ENCODE data around the gene ANKUB1. TPM values are rescaled to one million over a fixed set of nuclear protein-coding genes. Genes with fewer than 3 reads are reported as not detected.
A peak's percentile ranks its signal among the peaks of the same experiment; 100 is the strongest.

ANKUB1 gene
- polyA plus RNA-seq, 2 of the 4 experiments (the other 2 are of a cell fraction): not detected

DNA sequence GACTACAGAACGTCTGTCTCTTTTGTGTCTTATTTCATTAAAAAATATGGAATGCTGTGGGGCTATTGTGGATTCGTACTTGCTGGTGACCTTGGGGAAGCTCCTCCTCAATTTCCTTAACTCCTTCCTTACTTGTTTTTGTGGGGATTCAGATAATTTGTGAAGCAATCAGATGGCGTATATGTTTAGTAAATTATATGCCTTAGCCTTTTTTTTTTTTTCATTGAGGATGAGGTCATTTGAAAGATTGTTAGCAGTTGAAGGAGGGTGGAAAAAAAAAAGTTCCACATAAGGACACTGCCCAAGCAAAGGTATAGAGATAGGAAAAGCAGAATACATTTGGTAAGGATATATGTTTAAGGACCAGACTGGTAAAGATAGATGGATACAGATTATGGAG, 24.0 kb upstream of the ANKUB1 start:
- no peak for FAIRE-seq
- peak overlapping the region; percentile 90; the same call in 1 of the 3 replicates for H3K4me2 ChIP-seq
- no peak overlapping the region for H3K27ac ChIP-seq
- ChIA-PET POLR2A (interaction anchor here (0.7 kb wide), 1 partner anchor 786 kb away, joined by 4 read pairs; no protein-coding TSS in a partner anchor), CTCF (interaction anchor here (0.6 to 1.2 kb wide), 2 partner anchors 44 to 688 kb away, joined by 3 to 4 read pairs; no protein-coding TSS in a partner anchor)
- H3K4me1 ChIP-seq: peaks cover 50% of the 10 kb centered on the region
- H3K4me3 ChIP-seq: no peak overlapping the region
- no peak for ATAC-seq
- TF ChIP-seq, protein P1, sequence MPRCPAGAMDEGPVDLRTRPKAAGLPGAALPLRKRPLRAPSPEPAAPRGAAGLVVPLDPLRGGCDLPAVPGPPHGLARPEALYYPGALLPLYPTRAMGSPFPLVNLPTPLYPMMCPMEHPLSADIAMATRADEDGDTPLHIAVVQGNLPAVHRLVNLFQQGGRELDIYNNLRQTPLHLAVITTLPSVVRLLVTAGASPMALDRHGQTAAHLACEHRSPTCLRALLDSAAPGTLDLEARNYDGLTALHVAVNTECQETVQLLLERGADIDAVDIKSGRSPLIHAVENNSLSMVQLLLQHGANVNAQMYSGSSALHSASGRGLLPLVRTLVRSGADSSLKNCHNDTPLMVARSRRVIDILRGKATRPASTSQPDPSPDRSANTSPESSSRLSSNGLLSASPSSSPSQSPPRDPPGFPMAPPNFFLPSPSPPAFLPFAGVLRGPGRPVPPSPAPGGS (IDR thresholded peaks at IDR 0.05): no peak
- TF ChIP-seq NR3C1 (IDR thresholded peaks at IDR 0.05) (no peak), PHF8 (IDR thresholded peaks at IDR 0.05; ENCODE audit: borderline replicate concordance, low read depth) (no peak), MAFK (IDR thresholded peaks at IDR 0.05; ENCODE audit: partially characterized antibody) (no peak), KDM5A (IDR thresholded peaks at IDR 0.05) (no peak)
- TF ChIP-seq, protein P2, sequence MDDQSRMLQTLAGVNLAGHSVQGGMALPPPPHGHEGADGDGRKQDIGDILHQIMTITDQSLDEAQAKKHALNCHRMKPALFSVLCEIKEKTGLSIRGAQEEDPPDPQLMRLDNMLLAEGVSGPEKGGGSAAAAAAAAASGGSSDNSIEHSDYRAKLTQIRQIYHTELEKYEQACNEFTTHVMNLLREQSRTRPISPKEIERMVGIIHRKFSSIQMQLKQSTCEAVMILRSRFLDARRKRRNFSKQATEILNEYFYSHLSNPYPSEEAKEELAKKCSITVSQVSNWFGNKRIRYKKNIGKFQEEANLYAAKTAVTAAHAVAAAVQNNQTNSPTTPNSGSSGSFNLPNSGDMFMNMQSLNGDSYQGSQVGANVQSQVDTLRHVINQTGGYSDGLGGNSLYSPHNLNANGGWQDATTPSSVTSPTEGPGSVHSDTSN (IDR thresholded peaks at IDR 0.05): no peak
- DNase-seq (ENCODE audit: low read depth in 1 of 2, low spot score in 1 of 2): no peak
- no peaks in the 10 kb centered on the region; the same call in 2 of the 3 replicates for H3K9me3 ChIP-seq
- 57% methylated on average over 3 of the region's 3 CpGs for WGBS (ENCODE audit: missing lambda C conversion rate)

DNA sequence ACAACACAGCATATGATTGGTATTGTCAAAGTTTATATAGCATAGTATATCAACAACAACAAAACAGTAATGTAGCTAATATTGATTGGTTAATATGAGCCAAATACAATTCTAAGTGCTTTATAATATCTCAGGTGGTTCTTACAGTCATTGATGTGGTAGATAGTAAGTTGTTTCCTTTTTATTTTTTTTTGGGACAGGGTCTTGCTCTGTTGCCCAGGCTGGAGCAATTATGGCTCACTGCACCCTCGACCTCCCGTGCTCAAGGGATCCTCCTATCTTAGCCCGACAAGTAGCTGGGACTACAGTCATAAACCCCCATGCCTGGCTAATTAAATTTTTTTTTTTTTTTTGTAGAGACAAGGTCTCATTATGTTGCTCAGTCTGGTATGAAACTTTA, 23.4 kb upstream of the ANKUB1 start:
- CTCF ChIA-PET: interaction anchor here (0.6 to 1.2 kb wide), 2 partner anchors 44 to 688 kb away, joined by 3 to 4 read pairs; no protein-coding TSS in a partner anchor
- 90% methylated on average over 3 of the region's 3 CpGs for WGBS (ENCODE audit: missing lambda C conversion rate)
- POLR2A ChIA-PET: interaction anchor here (0.7 kb wide), 1 partner anchor 787 kb away, joined by 4 read pairs; no protein-coding TSS in a partner anchor
- no peak overlapping the region for H3K4me3 ChIP-seq
- no peak for DNase-seq (ENCODE audit: low read depth in 1 of 2, low spot score in 1 of 2)
- H3K27ac ChIP-seq: no peak overlapping the region
- TF ChIP-seq, protein P2 (IDR thresholded peaks at IDR 0.05): no peak
- TF ChIP-seq HEYL (CRISPR knock-in tag; IDR thresholded peaks at IDR 0.05) (no peak), RFX5 (IDR thresholded peaks at IDR 0.05) (no peak), ZFP36 (IDR thresholded peaks at IDR 0.05; ENCODE audit: borderline replicate concordance, partially characterized antibody) (no peak), EHMT2 (IDR thresholded peaks at IDR 0.05; ENCODE audit: low read depth) (no peak), JUN (IDR thresholded peaks at IDR 0.05) (no peak), ESRRA (IDR thresholded peaks at IDR 0.05; ENCODE audit: borderline replicate concordance, low read length) (no peak), RAD21 (conservative IDR thresholded peaks at IDR 0.05 in 1 of 2, IDR thresholded peaks at IDR 0.05 in 1 of 2) (no peak), CBX8 (IDR thresholded peaks at IDR 0.05) (no peak), CEBPB (IDR thresholded peaks at IDR 0.05) (no peak)
- H3K9me3 ChIP-seq: no peaks in the 10 kb centered on the region
- no peak for FAIRE-seq
- ATAC-seq: no peak
- H3K4me1 ChIP-seq: peaks cover 55% of the 10 kb centered on the region
- H3K4me2 ChIP-seq: peak overlapping the region; percentile 90; the same call in 2 of the 3 replicates

DNA sequence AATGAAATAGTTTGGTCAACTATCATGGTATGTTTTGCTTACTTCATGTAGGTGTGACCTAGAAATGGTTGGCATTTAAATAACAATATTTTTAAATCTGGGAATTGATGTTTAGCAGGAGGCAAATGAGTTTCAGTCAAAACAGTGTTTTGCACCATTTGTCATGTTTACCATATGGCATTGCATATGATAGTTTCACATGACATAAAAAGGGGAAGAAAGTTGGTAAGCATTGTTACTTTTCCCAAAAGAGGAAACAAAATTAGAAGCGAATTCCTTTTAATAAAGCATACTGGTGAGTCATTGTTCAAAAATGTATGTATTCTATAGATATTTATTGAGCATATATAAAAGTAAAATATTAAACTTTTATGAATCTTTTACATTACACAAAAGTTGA, 23.0 kb upstream of the ANKUB1 start:
- Histone ChIP-seq H3K4me3 (peak overlapping the region; percentile 87; the same call in 1 of the 3 replicates), H3K4me2 (peak overlapping the region; percentile 90), H3K9me3 (no peaks in the 10 kb centered on the region), H3K4me1 (peaks cover 53% of the 10 kb centered on the region), H3K27ac (no peak overlapping the region)
- ATAC-seq (no peak), DNase-seq (ENCODE audit: low read depth in 1 of 2, low spot score in 1 of 2) (no peak), FAIRE-seq (no peak)
- CTCF ChIA-PET: interaction anchor here (0.6 to 2.6 kb wide), 5 partner anchors 9 to 246 kb away, joined by 3 to 7 read pairs (median 4); partner anchors contain the start of gene COMMD2
- no peak for TF ChIP-seq FOSL2 (IDR thresholded peaks at IDR 0.05)
- 0 out of 2 replicates have a peak, but pooled peaks have one; percentile 18 for TF ChIP-seq FOSL2 (CRISPR knock-in tag; IDR thresholded peaks at IDR 0.05)
- TF ChIP-seq, protein P3, sequence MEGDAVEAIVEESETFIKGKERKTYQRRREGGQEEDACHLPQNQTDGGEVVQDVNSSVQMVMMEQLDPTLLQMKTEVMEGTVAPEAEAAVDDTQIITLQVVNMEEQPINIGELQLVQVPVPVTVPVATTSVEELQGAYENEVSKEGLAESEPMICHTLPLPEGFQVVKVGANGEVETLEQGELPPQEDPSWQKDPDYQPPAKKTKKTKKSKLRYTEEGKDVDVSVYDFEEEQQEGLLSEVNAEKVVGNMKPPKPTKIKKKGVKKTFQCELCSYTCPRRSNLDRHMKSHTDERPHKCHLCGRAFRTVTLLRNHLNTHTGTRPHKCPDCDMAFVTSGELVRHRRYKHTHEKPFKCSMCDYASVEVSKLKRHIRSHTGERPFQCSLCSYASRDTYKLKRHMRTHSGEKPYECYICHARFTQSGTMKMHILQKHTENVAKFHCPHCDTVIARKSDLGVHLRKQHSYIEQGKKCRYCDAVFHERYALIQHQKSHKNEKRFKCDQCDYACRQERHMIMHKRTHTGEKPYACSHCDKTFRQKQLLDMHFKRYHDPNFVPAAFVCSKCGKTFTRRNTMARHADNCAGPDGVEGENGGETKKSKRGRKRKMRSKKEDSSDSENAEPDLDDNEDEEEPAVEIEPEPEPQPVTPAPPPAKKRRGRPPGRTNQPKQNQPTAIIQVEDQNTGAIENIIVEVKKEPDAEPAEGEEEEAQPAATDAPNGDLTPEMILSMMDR (IDR thresholded peaks at IDR 0.05): no peak
- TF ChIP-seq HOXA7 (CRISPR knock-in tag; IDR thresholded peaks at IDR 0.05): no peak
- TF ChIP-seq, protein P4, sequence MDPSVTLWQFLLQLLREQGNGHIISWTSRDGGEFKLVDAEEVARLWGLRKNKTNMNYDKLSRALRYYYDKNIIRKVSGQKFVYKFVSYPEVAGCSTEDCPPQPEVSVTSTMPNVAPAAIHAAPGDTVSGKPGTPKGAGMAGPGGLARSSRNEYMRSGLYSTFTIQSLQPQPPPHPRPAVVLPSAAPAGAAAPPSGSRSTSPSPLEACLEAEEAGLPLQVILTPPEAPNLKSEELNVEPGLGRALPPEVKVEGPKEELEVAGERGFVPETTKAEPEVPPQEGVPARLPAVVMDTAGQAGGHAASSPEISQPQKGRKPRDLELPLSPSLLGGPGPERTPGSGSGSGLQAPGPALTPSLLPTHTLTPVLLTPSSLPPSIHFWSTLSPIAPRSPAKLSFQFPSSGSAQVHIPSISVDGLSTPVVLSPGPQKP (IDR thresholded peaks at IDR 0.05; ENCODE audit: low read depth, low read length): no peak
- TF ChIP-seq MYC (IDR thresholded peaks at IDR 0.05; ENCODE audit: borderline replicate concordance, low read length): no peak
- TF ChIP-seq, protein P5, sequence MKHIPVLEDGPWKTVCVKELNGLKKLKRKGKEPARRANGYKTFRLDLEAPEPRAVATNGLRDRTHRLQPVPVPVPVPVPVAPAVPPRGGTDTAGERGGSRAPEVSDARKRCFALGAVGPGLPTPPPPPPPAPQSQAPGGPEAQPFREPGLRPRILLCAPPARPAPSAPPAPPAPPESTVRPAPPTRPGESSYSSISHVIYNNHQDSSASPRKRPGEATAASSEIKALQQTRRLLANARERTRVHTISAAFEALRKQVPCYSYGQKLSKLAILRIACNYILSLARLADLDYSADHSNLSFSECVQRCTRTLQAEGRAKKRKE (CRISPR knock-in tag; IDR thresholded peaks at IDR 0.05; ENCODE audit: low read depth): no peak
- no peak for TF ChIP-seq BHLHE40 (IDR thresholded peaks at IDR 0.05; ENCODE audit: low read depth, low read length)
- WGBS (ENCODE audit: missing lambda C conversion rate): 90% methylated on average over 1 of the region's 1 CpG
- POLR2A ChIA-PET: no interaction called here
